ENCODE data around the gene PRDM2.

PRDM2 gene

GRCh38 chr1:13769830-13770229, 69.8 kb downstream of the PRDM2 start:
- no peak for DNase-seq

GRCh38 chr1:13770743-13771142, 70.8 kb downstream of the PRDM2 start:
- DNase-seq: no peak

DNA sequence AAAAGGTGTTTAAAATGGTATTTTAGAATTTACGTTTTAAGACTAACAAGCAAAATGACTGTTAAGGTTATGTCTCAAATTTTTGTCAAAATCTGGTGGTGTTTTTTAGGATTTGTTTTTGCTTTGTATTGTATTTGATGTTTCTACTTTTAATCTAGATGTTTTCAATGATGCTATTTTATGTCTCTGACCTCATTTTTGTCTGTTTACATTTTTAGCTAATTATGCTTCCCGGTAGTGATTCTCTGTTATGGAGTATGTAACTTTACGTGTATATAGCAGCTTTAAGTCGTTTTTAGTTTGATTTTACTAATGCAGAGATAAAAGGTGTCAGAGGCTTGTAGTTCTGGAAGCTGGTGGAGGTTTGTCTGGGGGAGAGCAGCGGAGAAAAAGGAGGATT, 71.8 kb downstream of the PRDM2 start:
- no peak for DNase-seq

GRCh38 chr1:13772271-13772670, 72.3 kb downstream of the PRDM2 start:
- DNase-seq: no peak

- DNase-seq: no peak
These were observed 74.1 kb downstream of the PRDM2 start for GRCh38 chr1:13774121-13774520.

- no peak for DNase-seq
These were observed 75.5 kb downstream of the PRDM2 start for GRCh38 chr1:13775459-13775858.

- DNase-seq: no peak
These were observed 75.9 kb downstream of the PRDM2 start for GRCh38 chr1:13775916-13776315.

GRCh38 chr1:13778431-13778830, 78.4 kb downstream of the PRDM2 start:
- DNase-seq: no peak

DNA sequence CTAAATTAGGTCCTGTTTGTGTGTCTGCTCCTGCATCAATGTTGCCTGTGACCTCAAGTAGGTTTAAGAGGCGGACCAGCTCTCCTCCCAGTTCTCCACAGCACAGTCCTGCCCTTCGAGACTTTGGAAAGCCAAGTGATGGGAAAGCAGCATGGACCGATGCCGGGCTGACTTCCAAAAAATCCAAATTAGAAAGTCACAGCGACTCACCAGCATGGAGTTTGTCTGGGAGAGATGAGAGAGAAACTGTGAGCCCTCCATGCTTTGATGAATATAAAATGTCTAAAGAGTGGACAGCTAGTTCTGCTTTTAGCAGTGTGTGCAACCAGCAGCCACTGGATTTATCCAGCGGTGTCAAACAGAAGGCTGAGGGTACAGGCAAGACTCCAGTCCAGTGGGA, 79.9 kb downstream of the PRDM2 start:
- no peak for DNase-seq

GRCh38 chr1:13780780-13781179, 80.8 kb downstream of the PRDM2 start:
- DNase-seq: no peak

DNA sequence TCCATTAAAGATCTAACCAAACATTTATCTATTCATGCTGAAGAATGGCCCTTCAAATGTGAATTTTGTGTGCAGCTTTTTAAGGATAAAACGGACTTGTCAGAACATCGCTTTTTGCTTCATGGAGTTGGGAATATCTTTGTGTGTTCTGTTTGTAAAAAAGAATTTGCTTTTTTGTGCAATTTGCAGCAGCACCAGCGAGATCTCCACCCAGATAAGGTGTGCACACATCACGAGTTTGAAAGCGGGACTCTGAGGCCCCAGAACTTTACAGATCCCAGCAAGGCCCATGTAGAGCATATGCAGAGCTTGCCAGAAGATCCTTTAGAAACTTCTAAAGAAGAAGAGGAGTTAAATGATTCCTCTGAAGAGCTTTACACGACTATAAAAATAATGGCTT, 81.2 kb downstream of the PRDM2 start:
- DNase-seq: no peak

DNA sequence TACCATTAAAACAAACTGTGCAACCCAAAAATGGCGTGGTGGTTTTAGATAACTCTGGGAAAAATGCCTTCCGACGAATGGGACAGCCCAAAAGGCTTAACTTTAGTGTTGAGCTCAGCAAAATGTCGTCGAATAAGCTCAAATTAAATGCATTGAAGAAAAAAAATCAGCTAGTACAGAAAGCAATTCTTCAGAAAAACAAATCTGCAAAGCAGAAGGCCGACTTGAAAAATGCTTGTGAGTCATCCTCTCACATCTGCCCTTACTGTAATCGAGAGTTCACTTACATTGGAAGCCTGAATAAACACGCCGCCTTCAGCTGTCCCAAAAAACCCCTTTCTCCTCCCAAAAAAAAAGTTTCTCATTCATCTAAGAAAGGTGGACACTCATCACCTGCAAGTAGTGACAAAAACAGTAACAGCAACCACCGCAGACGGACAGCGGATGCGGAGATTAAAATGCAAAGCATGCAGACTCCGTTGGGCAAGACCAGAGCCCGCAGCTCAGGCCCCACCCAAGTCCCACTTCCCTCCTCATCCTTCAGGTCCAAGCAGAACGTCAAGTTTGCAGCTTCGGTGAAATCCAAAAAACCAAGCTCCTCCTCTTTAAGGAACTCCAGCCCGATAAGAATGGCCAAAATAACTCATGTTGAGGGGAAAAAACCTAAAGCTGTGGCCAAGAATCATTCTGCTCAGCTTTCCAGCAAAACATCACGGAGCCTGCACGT, 82.1 kb downstream of the PRDM2 start:
- DNase-seq: no peak

GRCh38 chr1:13782634-13783360, 82.8 kb downstream of the PRDM2 start:
- DNase-seq: no peak

DNA sequence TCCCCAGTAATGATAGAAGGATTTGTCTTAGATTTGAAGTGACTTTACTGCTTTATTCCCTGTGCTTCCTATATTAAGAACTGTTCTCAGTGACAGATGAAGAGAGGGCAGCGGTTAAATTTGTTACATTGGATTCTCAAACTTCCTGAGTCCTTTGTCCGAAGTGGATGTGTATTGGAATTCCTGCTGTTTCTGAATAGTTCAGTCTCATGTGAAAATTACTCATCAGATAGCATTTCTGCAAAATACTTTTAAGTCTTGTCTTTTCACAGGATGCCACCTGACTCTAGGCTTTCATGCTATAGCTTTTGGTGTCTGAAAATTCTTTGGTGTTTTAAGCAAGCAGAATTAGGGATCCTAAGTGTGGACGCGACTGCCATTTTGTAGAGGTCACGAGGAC, 83.6 kb downstream of the PRDM2 start:
- no peak for DNase-seq

DNA sequence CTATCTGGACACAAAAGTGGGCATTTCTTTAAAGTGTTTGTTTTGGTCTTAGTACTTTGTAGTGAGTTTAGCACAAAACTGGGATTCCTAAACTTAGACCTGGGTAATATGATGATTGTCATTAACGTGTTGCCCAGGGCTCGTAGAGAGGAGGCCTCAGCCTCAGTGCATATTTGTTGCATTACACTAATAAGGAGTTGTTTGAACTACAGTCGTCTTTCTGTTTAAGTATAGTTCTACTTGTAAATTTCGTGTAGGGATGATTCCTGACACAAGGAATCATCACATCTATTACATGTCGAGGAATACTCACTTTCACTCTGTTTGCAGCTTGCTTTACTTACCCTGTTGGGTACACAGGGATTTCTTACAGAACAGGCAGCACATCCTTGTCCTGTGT, 85.0 kb downstream of the PRDM2 start:
- DNase-seq: no peak

DNA sequence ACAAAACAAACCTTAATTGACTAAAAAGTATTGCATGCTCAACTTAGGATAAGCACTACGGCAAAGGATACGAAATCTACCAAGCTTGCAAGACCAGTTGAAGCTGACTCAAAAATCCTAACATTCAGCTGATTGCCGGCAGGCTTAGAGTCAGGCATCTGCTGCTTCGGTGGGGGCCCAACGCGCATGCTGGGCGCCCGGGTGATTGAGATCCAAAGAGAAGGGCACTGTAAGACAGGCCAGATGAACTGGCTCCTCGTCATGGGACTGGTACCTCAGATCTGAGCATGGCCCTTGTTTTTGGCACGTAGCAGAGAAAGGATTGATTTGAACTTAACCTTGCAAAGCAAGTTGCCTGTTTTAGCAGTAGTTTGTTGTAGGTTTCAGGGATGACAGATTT, 86.6 kb downstream of the PRDM2 start:
- DNase-seq: no peak

GRCh38 chr1:13788795-13789194, 88.8 kb downstream of the PRDM2 start:
- DNase-seq: no peak

GRCh38 chr1:13790290-13791030, 90.5 kb downstream of the PRDM2 start:
- no peak for DNase-seq

- DNase-seq: no peak
These were observed 92.4 kb downstream of the PRDM2 start for GRCh38 chr1:13792419-13792818.

- DNase-seq: no peak
These were observed 93.2 kb downstream of the PRDM2 start for GRCh38 chr1:13793088-13793730.

DNA sequence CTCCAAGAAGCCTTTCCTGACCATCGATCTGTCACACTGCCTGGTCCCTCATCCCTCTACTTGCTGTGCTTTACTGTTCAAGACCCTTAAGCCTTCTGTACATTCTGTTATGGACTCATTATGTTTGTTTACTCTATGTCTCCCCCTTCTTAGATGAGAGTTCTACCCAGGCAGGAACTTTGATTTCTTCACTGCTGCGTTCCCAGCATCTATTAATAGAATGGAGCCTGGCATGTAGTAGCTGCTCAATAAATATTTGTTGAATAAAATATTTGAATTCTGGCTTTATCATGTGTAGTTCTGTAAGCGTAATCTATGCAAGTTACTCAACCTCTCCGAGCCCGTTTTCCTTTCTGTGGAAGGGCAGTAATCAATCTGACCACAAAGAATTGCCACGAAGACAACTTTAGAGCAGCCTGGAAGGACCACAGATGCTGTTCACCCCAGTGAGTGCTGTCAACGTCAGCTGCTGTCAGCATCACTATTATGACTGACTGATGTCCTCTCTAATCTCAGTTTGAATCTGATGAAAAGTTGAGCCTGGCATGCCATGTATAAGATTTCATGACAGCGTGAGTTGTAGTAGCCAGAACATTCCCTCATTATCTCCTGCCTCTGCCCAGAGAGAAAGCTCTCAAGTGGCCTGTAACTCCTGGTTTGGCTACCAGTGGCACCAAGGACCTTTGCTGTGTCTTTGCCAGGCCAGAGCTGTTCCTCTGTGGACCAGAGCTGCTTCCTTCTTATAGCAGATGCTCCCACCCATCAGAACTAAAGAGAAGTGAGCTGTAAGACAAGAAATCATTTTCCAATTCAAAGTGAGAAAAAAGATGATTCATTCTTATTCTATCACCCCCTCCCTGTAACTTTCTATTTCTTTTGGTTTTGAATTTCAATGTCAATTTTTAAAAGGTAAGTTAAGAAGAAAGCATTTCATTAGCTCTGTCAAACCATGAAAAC, 94.5 kb downstream of the PRDM2 start:
- DNase-seq: no peak

DNA sequence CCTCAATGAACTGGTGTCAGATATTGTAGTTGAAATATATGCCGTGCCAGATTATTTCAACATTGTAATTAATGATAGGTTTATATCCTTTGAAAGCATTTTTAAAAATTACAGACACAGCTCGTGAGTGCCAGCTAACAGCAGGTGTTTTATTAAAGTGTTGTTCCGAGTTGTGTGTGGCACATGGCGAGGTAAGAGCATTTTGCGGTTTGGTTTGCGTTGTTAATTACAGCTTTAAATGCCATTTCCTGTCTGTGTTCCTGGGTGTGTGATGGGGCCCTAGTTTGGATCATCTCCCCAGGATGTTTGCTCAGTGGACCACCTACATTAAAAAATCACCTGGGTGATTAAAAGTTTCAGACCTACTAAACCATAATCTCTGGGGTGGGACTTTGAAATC, 97.4 kb downstream of the PRDM2 start:
- DNase-seq: no peak
